H1 (cell line): ENCODE data around the gene B3GALT6. TPM values are rescaled to one million over a fixed set of nuclear protein-coding genes. Genes with fewer than 3 reads are reported as not detected.

ENCODE experiments used
- CTCF ChIA-PET: fragments of 300-600 bp; sonication (Branson Sonifier 250); formaldehyde crosslinking; loops from one replicate; lab custom pipeline; 2021; ENCODE audit not compliant: partially characterized antibody; lab: Charles Lee
- POLR2A ChIA-PET: fragments of 300-600 bp; sonication (Branson Sonifier 250); formaldehyde crosslinking; loops from one replicate; lab custom pipeline; 2021; ENCODE audit warnings: inconsistent platforms; ENCODE audit not compliant: partially characterized antibody; lab: Charles Lee
- DNase-seq, 2 experiments: peaks; one replicate each; pipeline versions ENCODE4 v3.0.0 to v3.0.0-alpha.2; 2010 to 2022; ENCODE audit warnings: low spot score in 2 of 2, low read depth in 1 of 2, mixed read lengths in 1 of 2
- FAIRE-seq: peaks from 2 replicates; lab custom pipeline; 2011; peaks lifted over from hg19 to GRCh38; lab: Jason Lieb, UNC
- H2AFZ ChIP-seq: 2 replicates; pipeline ENCODE4 v1.8.1; 2012; ENCODE audit warnings: low read length, inconsistent platforms
- H2AK5ac ChIP-seq: 2 replicates; pipeline ENCODE4 v1.6.1; 2013; ENCODE audit warnings: low read depth, low read length
- H2BK120ac ChIP-seq: replicated peaks from 2 replicates; pipeline ENCODE3; 2013; ENCODE audit warnings: low read depth, low read length, inconsistent platforms
- H2BK12ac ChIP-seq: 2 replicates; pipeline ENCODE4 v1.6.1; 2013; ENCODE audit warnings: low read depth, low read length
- H2BK15ac ChIP-seq: 2 replicates; pipeline ENCODE4 v1.6.1; 2013; ENCODE audit warnings: low read length
- H2BK20ac ChIP-seq: 2 replicates; pipeline ENCODE4 v1.6.1; 2013; ENCODE audit warnings: low read length
- H2BK5ac ChIP-seq: 2 replicates; pipeline ENCODE4 v1.6.1; 2013; ENCODE audit warnings: low read depth, low read length
- H3K14ac ChIP-seq: 2 replicates; pipeline ENCODE4 v1.6.1; 2013; ENCODE audit warnings: inconsistent platforms; ENCODE audit not compliant: insufficient read length
- H3K18ac ChIP-seq: 2 replicates; pipeline ENCODE4 v1.6.1; 2013; ENCODE audit warnings: low read length; ENCODE audit errors: extremely low read depth
- H3K23ac ChIP-seq: 2 replicates; pipeline ENCODE4 v1.6.1; 2013; ENCODE audit warnings: inconsistent platforms; ENCODE audit not compliant: insufficient read length
- H3K23me2 ChIP-seq: 2 replicates; pipeline ENCODE4 v1.6.1; 2013; ENCODE audit warnings: low read depth, low read length
- H3K27ac ChIP-seq: 2 replicates; pipeline ENCODE4 v1.6.1; 2011; ENCODE audit warnings: low read depth, low read length, inconsistent platforms
- H3K27me3 ChIP-seq, 4 experiments: replicated peaks in 1 of 4; 1 replicate in 1 of 4; 2 replicates in 3 of 4; pipeline versions ENCODE4 v1.6.1 to v1.8.1; 2011 to 2013; ENCODE audit warnings: low read length in 3 of 4, mild to moderate bottlenecking in 3 of 4, inconsistent platforms in 2 of 4, mixed read lengths in 2 of 4, moderate library complexity in 1 of 4; ENCODE audit not compliant: control insufficient read depth in 3 of 4, insufficient read depth in 3 of 4; ENCODE audit errors: extremely low read depth in 1 of 4
- H3K36me3 ChIP-seq, 4 experiments: 2 replicates each; pipeline versions ENCODE4 v1.6.1 to v1.8.1; 2011 to 2013; ENCODE audit warnings: mild to moderate bottlenecking in 4 of 4, low read length in 3 of 4, moderate library complexity in 2 of 4, control low read depth in 1 of 4, inconsistent platforms in 1 of 4; ENCODE audit not compliant: insufficient read depth in 4 of 4, control insufficient read depth in 2 of 4
- H3K4ac ChIP-seq: replicated peaks from 2 replicates; pipeline ENCODE3; 2013; ENCODE audit warnings: low read length, low read depth, mixed read lengths, inconsistent platforms; ENCODE audit not compliant: insufficient read length
- H3K4me1 ChIP-seq, 4 experiments: replicated peaks in 1 of 4; 1 replicate in 1 of 4; 2 replicates in 3 of 4; pipeline versions ENCODE4 v1.6.1 to v1.8.1; 2011 to 2013; ENCODE audit warnings: low read length in 3 of 4, inconsistent platforms in 2 of 4, mixed read lengths in 1 of 4; ENCODE audit not compliant: insufficient read depth in 4 of 4, control insufficient read depth in 3 of 4
- H3K4me2 ChIP-seq, 2 experiments: 2 replicates each; pipeline versions ENCODE4 v1.6.1 to v1.8.1; 2011 to 2013; ENCODE audit warnings: low read depth in 2 of 2, low read length in 2 of 2, control low read depth in 1 of 2, inconsistent platforms in 1 of 2, mild to moderate bottlenecking in 1 of 2; ENCODE audit not compliant: insufficient read depth in 1 of 2
- H3K4me3 ChIP-seq, 4 experiments: fragments of 200-600, 300-600 bp in 1 of 4; sonication (generic), shearing (Covaris generic), sonication (Bioruptor Twin) in 1 of 4; 2 replicates each; pipeline versions ENCODE4 v1.5.1 to v1.8.1; 2011 to 2016; ENCODE audit warnings: low read length in 4 of 4, low read depth in 3 of 4, control low read depth in 2 of 4, inconsistent platforms in 2 of 4, mild to moderate bottlenecking in 2 of 4, mixed read lengths in 1 of 4, moderate library complexity in 1 of 4; ENCODE audit not compliant: insufficient read depth in 2 of 4; ENCODE audit errors: extremely low read depth in 1 of 4
- H3K56ac ChIP-seq: replicated peaks from 2 replicates; pipeline ENCODE3; 2013; ENCODE audit warnings: low read depth, mild to moderate bottlenecking, mixed read lengths, low read length, inconsistent platforms; ENCODE audit not compliant: insufficient read length
- H3K79me1 ChIP-seq: 2 replicates; pipeline ENCODE4 v1.6.1; 2013; ENCODE audit warnings: low read depth, low read length, control low read depth
- H3K79me2 ChIP-seq, 2 experiments: 2 replicates each; pipeline versions ENCODE4 v1.6.1 to v1.8.1; 2012 to 2013; ENCODE audit warnings: low read length in 2 of 2, mild to moderate bottlenecking in 2 of 2, inconsistent platforms in 1 of 2; ENCODE audit not compliant: insufficient read depth in 2 of 2, control insufficient read depth in 1 of 2
- H3K9ac ChIP-seq, 4 experiments: replicated peaks in 1 of 4; 1 replicate in 1 of 4; 2 replicates in 3 of 4; pipeline versions ENCODE4 v1.6.1 to v1.8.1; 2011 to 2013; ENCODE audit warnings: low read depth in 3 of 4, low read length in 3 of 4, control low read depth in 2 of 4, mild to moderate bottlenecking in 2 of 4, moderate library complexity in 2 of 4, inconsistent platforms in 1 of 4; ENCODE audit errors: extremely low read depth in 1 of 4
- H3K9me3 ChIP-seq, 2 experiments: 2 replicates each; pipeline versions ENCODE4 v1.6.1 to v1.8.1; 2012 to 2013; ENCODE audit warnings: mild to moderate bottlenecking in 2 of 2, moderate library complexity in 2 of 2, control low read depth in 1 of 2, inconsistent platforms in 1 of 2, low read depth in 1 of 2, low read length in 1 of 2, mixed read lengths in 1 of 2; ENCODE audit not compliant: insufficient read depth in 2 of 2
- H4K20me1 ChIP-seq, 2 experiments: replicated peaks in 1 of 2; 2 replicates each; pipeline versions ENCODE3 to v1.8.1; 2011 to 2013; ENCODE audit warnings: inconsistent platforms in 2 of 2, low read length in 2 of 2, mild to moderate bottlenecking in 1 of 2; ENCODE audit not compliant: insufficient read depth in 2 of 2, control insufficient read depth in 1 of 2
- H4K5ac ChIP-seq: 2 replicates; pipeline ENCODE4 v1.6.1; 2013; ENCODE audit warnings: low read length, low read depth, mixed read lengths, inconsistent platforms; ENCODE audit not compliant: insufficient read length
- H4K8ac ChIP-seq: 2 replicates; pipeline ENCODE4 v1.8.0; 2013; ENCODE audit warnings: mild to moderate bottlenecking, moderate library complexity, low read length, inconsistent platforms; ENCODE audit not compliant: insufficient read depth; ENCODE audit errors: extremely low read depth
- H4K91ac ChIP-seq: replicated peaks from 2 replicates; pipeline ENCODE3; 2013; ENCODE audit warnings: low read length, mixed read lengths, inconsistent platforms; ENCODE audit not compliant: insufficient read length
- ASH2L ChIP-seq: fragments of 200-600, 300-600 bp; sonication (generic); IDR thresholded peaks from one replicate; pipeline ENCODE4 v1.7.1; 2017; ENCODE audit warnings: low read length
- BRCA1 ChIP-seq: IDR thresholded peaks from 2 replicates; pipeline ENCODE4 v1.6.1; 2012; ENCODE audit warnings: low read depth, low read length, improper control_type of control experiment
- CREB1 ChIP-seq: IDR thresholded peaks from 2 replicates; pipeline ENCODE4 v1.6.1; 2012; ENCODE audit warnings: inconsistent platforms
- CTBP2 ChIP-seq: IDR thresholded peaks from 2 replicates; pipeline ENCODE4 v1.7.0; 2011; ENCODE audit warnings: borderline replicate concordance, mild to moderate bottlenecking, moderate library complexity, mixed read lengths, low read length; ENCODE audit not compliant: insufficient read depth, insufficient read length
- CTCF ChIP-seq, 3 experiments: IDR thresholded peaks; 1 replicate in 2 of 3; 2 replicates in 1 of 3; pipeline versions ENCODE4 v1.5.1 to v1.6.1; 2011; ENCODE audit warnings: low read length in 3 of 3, mild to moderate bottlenecking in 3 of 3, inconsistent platforms in 2 of 3, low read depth in 1 of 3, moderate library complexity in 1 of 3; ENCODE audit not compliant: insufficient read depth in 1 of 3; ENCODE audit errors: control extremely low read depth in 1 of 3
- EP300 ChIP-seq, 2 experiments: IDR thresholded peaks; 1 replicate in 1 of 2; 2 replicates in 1 of 2; pipeline ENCODE4 v1.6.1; 2011 to 2012; ENCODE audit warnings: low read depth in 2 of 2, low read length in 2 of 2, mild to moderate bottlenecking in 2 of 2, borderline replicate concordance in 1 of 2, inconsistent platforms in 1 of 2, moderate library complexity in 1 of 2
- FOSL1 ChIP-seq: IDR thresholded peaks from 2 replicates; pipeline ENCODE4 v1.6.1; 2011; ENCODE audit warnings: mild to moderate bottlenecking, low read depth, low read length, moderate library complexity; ENCODE audit not compliant: insufficient read depth
- HDAC2 ChIP-seq, 2 experiments: fragments of 300-600 bp in 1 of 2; sonication (generic) in 1 of 2; IDR thresholded peaks; 2 replicates each; pipeline ENCODE4 v1.6.1; 2011 to 2012; ENCODE audit warnings: low read depth in 2 of 2, low read length in 2 of 2, mild to moderate bottlenecking in 2 of 2, moderate library complexity in 2 of 2, borderline replicate concordance in 1 of 2, inconsistent platforms in 1 of 2
- JUN ChIP-seq: IDR thresholded peaks from 2 replicates; pipeline ENCODE4 v1.6.1; 2011; ENCODE audit warnings: low read depth, mild to moderate bottlenecking, improper control_type of control experiment, low read length
- SP1 ChIP-seq: IDR thresholded peaks from 2 replicates; pipeline ENCODE4 v1.6.1; 2011; ENCODE audit warnings: low read depth, low read length
- TAF7 ChIP-seq: optimal IDR thresholded peaks from 2 replicates; pipeline ENCODE3; 2011; ENCODE audit warnings: low read depth, mild to moderate bottlenecking, inconsistent platforms, low read length, moderate library complexity, borderline replicate concordance
- WGBS, 2 experiments: shearing (Covaris generic) in 1 of 2; methylation state at CpG; one replicate each; pipeline versions ENCODE4 v1.1.6 to v1.1.7; 2013 to 2015; ENCODE audit warnings: low lambda C conversion rate in 2 of 2, mixed read lengths in 2 of 2, inconsistent platforms in 1 of 2, low coverage in 1 of 2, missing lambda C conversion rate in 1 of 2; ENCODE audit not compliant: insufficient replicate concordance in 2 of 2, insufficient coverage in 1 of 2, insufficient read length in 1 of 2; ENCODE audit errors: extremely low coverage in 1 of 2, missing lambda C conversion rate in 1 of 2; 5-methylcytosine and 5-hydroxymethylcytosine counted together
- polyA plus RNA-seq, 7 experiments: library from polyadenylated mRNA; depleted of rRNA in 3 of 7; stranded (reverse) in 5 of 7; unstranded in 2 of 7; fragments of >200 nt in 5 of 7; fragments of 200-250 nt in 2 of 7; gene quantifications; 1 replicate in 5 of 7; 2 replicates in 1 of 7; 4 replicates in 1 of 7; pipeline versions ENCODE4 v1.2.1 to v1.2.3, GENCODE V29; 2011 to 2013; ENCODE audit warnings: missing spikeins in 2 of 7, mixed read lengths in 2 of 7
- total RNA-seq: library from RNA; stranded (reverse); fragmentation: NEBNext Ultra II Directional; extraction: Animal tissue kit (Norgen Biotek cat#: 25700); gene quantifications from 2 replicates; pipeline ENCODE4 v1.2.1, GENCODE V29; 2021

B3GALT6 gene
- total and polyA plus RNA-seq, 2 of the 8 experiments (the other 6 are each of a cell fraction or from before 2014, with no cell fraction given): 18.4 to 20.4 TPM

GRCh38 chr1:1259540-1259939, 27.5 kb downstream of the B3GALT6 start:
- Histone ChIP-seq H3K79me2 (peaks cover 0 to 10% of the 10 kb centered on the region in 2 experiments; a peak in 2 of 4 replicates), H3K4me2 (no peak overlapping the region), H2BK12ac (no peak overlapping the region), H3K4me1 (peaks cover 0 to 14% (median 8%) of the 10 kb centered on the region in 4 experiments; a peak in 6 of 7 replicates), H4K20me1 (peaks cover 13 to 33% of the 10 kb centered on the region in 2 experiments), H4K8ac (no peak overlapping the region), H3K18ac (no peak overlapping the region), H3K4ac (no peak overlapping the region), H3K56ac (no peak overlapping the region), H2BK20ac (no peak overlapping the region), H2BK15ac (no peak overlapping the region), H2BK5ac (no peak overlapping the region; the same call in 1 of the 2 replicates), H3K79me1 (peaks cover 11% of the 10 kb centered on the region), H3K27me3 (no peaks in the 10 kb centered on the region), H4K5ac (no peak overlapping the region), H4K91ac (no peak overlapping the region), H3K23me2 (no peaks in the 10 kb centered on the region), H3K4me3 (no peak overlapping the region), H2BK120ac (no peak overlapping the region), H3K9me3 (no peaks in the 10 kb centered on the region), H3K14ac (no peak overlapping the region), H3K27ac (no peak overlapping the region), H2AK5ac (no peak overlapping the region), H3K9ac (no peak overlapping the region), H2AFZ (no peak overlapping the region), H3K36me3 (peaks cover 13 to 38% (median 27%) of the 10 kb centered on the region in 4 experiments), H3K23ac (no peak overlapping the region)
- no peak for FAIRE-seq
- POLR2A ChIA-PET: interaction anchor here (0.9 to 3.9 kb wide), 5 partner anchors 9 to 46 kb away, joined by 3 to 16 read pairs (median 3); partner anchors contain the start of genes SDF4 and UBE2J2
- 95% methylated on average over 9 of the region's 18 CpGs; no CpG with 5 or more reads in 1 of the 2 experiments for WGBS, 2 experiments
- CTCF ChIA-PET: no interaction called here
- no peak for DNase-seq
- TF ChIP-seq HDAC2 (IDR thresholded peaks at IDR 0.05; ENCODE audit: borderline replicate concordance in 1 of 2, low read depth in 2 of 2, low read length in 2 of 2): no peak
- no peak for TF ChIP-seq CREB1
- no peak for TF ChIP-seq EP300 (IDR thresholded peaks at IDR 0.05; ENCODE audit: borderline replicate concordance in 1 of 2, low read depth in 2 of 2, low read length in 2 of 2)
- TF ChIP-seq BRCA1: no peak
- TF ChIP-seq JUN: no peak
- no peak for TF ChIP-seq FOSL1
- no peak for TF ChIP-seq CTBP2
- TF ChIP-seq CTCF (IDR thresholded peaks at IDR 0.05; ENCODE audit: control extremely low read depth in 1 of 3, insufficient read depth in 1 of 3, low read depth in 1 of 3, low read length in 3 of 3): no peak
- TF ChIP-seq SP1: no peak
- no peak for TF ChIP-seq TAF7
- TF ChIP-seq ASH2L: no peak
